ENCODE measurements around the gene FXYD2.

The FXYD2 gene

GRCh38 chr11:117849781-117850414 is 25.4 kb upstream of the FXYD2 start:
- H3K4me1 ChIP-seq (ENCODE audit: insufficient read depth, low read length) = peaks cover 6% of the 10 kb centered on the region; the same call in 1 of the 2 replicates
- no peak overlapping the region for H3K9ac ChIP-seq (ENCODE audit: low read depth, low read length)
- 0 out of 2 replicates have a peak, but pooled peaks cover 3% of the 10 kb centered on the region for H3K9me3 ChIP-seq (ENCODE audit: control insufficient read depth, insufficient read depth, low read length)
- no peaks in the 10 kb centered on the region for H3K36me3 ChIP-seq (ENCODE audit: insufficient read depth, low read length)

GRCh38 chr11:117843666-117844484 is 19.3 kb upstream of the FXYD2 start:
- H3K9ac ChIP-seq (ENCODE audit: low read depth, low read length) = no peak overlapping the region
- H3K9me3 ChIP-seq (ENCODE audit: control insufficient read depth, insufficient read depth, low read length) = no peaks in the 10 kb centered on the region
- H3K4me1 ChIP-seq (ENCODE audit: insufficient read depth, low read length) = 0 out of 2 replicates have a peak, but pooled peaks cover 4% of the 10 kb centered on the region
- no peaks in the 10 kb centered on the region for H3K36me3 ChIP-seq (ENCODE audit: insufficient read depth, low read length)

DNA sequence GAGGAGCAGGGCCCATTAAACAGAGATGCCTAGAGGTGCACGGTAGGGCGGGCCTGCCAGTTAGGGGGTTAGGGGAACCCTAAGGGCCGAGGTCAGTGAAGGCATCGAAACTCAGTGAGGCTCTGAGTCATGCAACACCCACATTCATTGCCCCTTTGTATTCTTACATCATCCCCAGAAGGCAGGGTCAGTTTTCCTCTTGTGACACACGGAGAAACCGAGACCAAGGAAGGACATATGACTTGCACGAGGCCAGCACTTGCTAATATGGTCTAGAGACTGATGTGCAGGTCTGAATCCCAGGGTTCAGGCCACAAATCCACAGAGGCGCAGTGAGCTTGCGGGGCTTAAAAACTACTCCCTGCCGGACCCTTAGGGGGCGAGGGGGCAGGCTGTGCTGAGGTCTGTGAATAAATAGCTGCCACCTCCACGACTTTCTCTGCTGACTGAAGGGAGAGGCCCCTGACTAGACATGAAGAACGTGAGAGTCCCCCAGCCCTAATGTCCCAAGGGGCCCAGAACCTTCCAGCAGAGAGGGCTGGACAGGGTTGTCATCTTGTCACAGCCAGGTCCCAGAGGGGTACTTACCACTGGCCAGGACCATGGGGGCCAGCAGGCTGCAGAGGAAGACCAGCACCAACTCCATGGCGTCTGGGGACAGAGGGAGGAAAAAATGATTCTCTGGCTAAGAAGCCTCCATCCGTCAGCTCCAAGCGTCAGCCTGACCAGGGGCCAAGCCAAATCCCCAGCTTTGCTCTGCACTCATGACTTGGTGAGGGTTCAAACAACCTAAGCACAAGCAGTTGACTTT is 17.8 kb upstream of the FXYD2 start:
- 0 out of 2 replicates have a peak, but pooled peaks cover 4% of the 10 kb centered on the region for H3K4me1 ChIP-seq (ENCODE audit: insufficient read depth, low read length)
- H3K9me3 ChIP-seq (ENCODE audit: control insufficient read depth, insufficient read depth, low read length) = no peaks in the 10 kb centered on the region
- H3K36me3 ChIP-seq (ENCODE audit: insufficient read depth, low read length) = no peaks in the 10 kb centered on the region
- no peak overlapping the region for H3K9ac ChIP-seq (ENCODE audit: low read depth, low read length)

- H3K36me3 ChIP-seq (ENCODE audit: insufficient read depth, low read length) = no peaks in the 10 kb centered on the region
- no peaks in the 10 kb centered on the region for H3K9me3 ChIP-seq (ENCODE audit: control insufficient read depth, insufficient read depth, low read length)
- no peak overlapping the region for H3K9ac ChIP-seq (ENCODE audit: low read depth, low read length)
- H3K4me1 ChIP-seq (ENCODE audit: insufficient read depth, low read length) = peaks cover 7% of the 10 kb centered on the region; the same call in 1 of the 2 replicates
These were observed 17.0 kb upstream of the FXYD2 start for GRCh38 chr11:117841551-117842031.

DNA sequence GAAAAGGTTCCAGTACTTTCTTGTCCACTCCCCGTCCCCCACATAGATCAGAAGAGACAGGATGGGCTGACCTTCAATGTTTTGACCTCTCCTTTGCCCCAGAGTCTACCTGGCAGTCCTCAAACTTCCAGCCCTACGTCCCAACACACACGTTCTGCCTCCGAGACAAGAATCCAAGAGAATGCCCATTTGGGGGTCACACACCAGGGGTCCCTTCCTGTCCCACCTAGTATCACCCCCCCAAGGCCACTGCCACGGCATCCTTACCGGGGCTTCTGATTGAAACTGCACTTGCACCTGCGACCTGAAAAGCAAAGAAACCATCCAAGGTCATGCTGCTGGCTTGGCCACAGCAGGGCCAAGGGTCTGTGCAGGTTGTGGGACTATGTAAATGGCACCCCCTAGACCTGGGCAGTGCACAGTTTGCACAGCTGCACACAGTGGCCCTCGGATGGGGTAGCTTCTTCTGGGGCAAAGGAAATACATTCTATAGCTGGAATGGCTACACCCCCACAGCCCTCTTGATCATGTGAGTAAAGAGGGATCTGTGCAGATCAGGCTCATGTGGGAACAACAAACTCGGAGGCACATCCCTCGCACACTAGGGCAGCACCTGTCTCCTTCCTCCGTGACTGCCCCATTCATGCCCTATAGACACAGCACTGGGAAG is 16.5 kb upstream of the FXYD2 start:
- no peaks in the 10 kb centered on the region for H3K36me3 ChIP-seq (ENCODE audit: insufficient read depth, low read length)

DNA sequence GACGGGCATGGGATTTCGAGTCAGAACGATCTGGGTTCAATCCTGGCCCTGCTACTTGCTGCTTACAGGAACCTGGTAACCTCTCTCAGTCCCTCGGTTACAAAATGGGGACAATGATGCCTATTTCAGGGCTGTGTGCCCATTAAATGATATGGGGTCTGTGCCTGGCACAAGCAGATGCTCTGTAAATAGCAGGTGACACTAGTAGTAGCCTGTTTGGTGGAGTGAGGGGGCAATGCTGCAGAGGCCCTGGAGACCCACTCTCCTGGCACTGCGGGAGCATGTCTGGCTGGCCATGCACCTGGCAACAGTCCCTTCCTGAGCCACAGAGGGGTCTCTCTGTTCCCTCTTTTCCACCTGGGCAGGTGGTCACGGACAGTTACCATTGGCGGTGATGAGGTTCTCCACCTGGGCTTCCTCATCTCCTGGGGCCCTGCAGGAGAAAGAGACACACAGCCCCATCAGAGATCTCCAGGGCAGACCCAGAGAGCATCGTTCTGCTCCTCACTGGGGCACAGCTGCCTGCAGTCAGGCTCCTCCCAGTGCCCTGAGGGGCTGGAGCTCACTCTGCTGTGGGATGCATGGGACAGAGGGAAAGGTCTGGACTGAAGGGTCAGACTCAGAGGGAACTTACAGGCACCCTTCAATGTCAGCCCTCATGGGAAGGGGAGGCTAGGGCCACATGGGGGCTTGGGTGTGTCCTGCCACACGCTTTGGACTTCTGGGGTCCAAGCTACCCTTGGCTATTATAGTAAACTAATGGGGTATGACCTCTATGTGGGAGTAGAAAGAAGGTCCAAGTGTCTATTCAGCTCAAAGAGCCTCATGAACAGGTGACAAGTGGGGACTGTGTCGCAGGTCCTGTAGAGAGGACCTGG is 15.6 kb upstream of the FXYD2 start:
- Histone ChIP-seq H3K9me3 (ENCODE audit: control insufficient read depth, insufficient read depth, low read length) (no peaks in the 10 kb centered on the region), H3K4me1 (ENCODE audit: insufficient read depth, low read length) (peaks cover 7% of the 10 kb centered on the region; the same call in 1 of the 2 replicates), H3K9ac (ENCODE audit: low read depth, low read length) (no peak overlapping the region), H3K36me3 (ENCODE audit: insufficient read depth, low read length) (no peaks in the 10 kb centered on the region)

More for the DNA sequence above, 16.5 kb upstream of the FXYD2 start:
- peaks cover 7% of the 10 kb centered on the region; the same call in 1 of the 2 replicates for H3K4me1 ChIP-seq (ENCODE audit: insufficient read depth, low read length)
- no peaks in the 10 kb centered on the region for H3K9me3 ChIP-seq (ENCODE audit: control insufficient read depth, insufficient read depth, low read length)
- no peak overlapping the region for H3K9ac ChIP-seq (ENCODE audit: low read depth, low read length)

GRCh38 chr11:117839380-117839881 is 14.9 kb upstream of the FXYD2 start:
- H3K4me1 ChIP-seq (ENCODE audit: insufficient read depth, low read length) = peaks cover 7% of the 10 kb centered on the region; the same call in 1 of the 2 replicates
- no peaks in the 10 kb centered on the region for H3K36me3 ChIP-seq (ENCODE audit: insufficient read depth, low read length)
- H3K9me3 ChIP-seq (ENCODE audit: control insufficient read depth, insufficient read depth, low read length) = no peaks in the 10 kb centered on the region
- H3K9ac ChIP-seq (ENCODE audit: low read depth, low read length) = no peak overlapping the region

DNA sequence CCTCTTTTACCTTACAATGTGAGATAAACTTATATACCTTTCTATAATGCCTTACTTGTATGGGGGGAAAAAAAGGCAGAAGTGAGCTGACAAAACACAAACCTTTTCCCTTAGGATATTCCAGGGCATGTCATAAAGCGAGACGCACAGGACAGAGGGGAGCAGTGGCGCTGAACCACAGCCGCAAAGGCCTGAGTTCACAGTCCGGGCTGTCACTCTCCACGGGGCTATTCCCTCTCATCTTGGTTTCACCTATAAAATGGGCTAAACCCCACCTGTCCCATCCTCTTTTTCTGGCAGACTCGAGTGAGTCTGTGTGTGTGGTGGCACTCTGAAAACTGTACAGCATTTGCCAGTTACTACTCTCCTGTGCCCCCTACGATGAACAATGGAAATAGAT is 14.4 kb upstream of the FXYD2 start:
- Histone ChIP-seq H3K9me3 (ENCODE audit: control insufficient read depth, insufficient read depth, low read length) (no peaks in the 10 kb centered on the region), H3K9ac (ENCODE audit: low read depth, low read length) (no peak overlapping the region), H3K36me3 (ENCODE audit: insufficient read depth, low read length) (no peaks in the 10 kb centered on the region), H3K4me1 (ENCODE audit: insufficient read depth, low read length) (peaks cover 7% of the 10 kb centered on the region; the same call in 1 of the 2 replicates)

DNA sequence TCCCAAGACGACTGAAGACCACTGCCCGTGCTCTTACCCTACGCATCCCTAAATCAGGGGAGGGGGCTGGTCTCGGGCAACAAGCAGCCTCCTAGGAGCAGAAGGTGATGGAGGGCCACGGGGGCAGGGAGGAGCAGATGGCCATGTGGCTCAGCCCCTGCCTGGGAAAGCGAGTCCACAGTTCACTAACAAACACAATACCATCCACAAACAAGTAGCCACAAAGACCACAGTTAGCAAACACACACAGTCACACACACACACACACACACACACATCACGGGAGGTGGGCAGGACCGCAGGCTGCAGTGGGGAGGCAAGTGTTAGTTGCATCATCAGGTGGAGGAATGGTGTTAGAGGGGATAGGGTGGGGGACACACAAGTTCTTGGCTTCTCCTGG is 13.2 kb upstream of the FXYD2 start:
- Histone ChIP-seq H3K36me3 (ENCODE audit: insufficient read depth, low read length) (no peaks in the 10 kb centered on the region), H3K9me3 (ENCODE audit: control insufficient read depth, insufficient read depth, low read length) (no peaks in the 10 kb centered on the region), H3K9ac (ENCODE audit: low read depth, low read length) (no peak overlapping the region), H3K4me1 (ENCODE audit: insufficient read depth, low read length) (peaks cover 7% of the 10 kb centered on the region; the same call in 1 of the 2 replicates)

- Histone ChIP-seq H3K9ac (ENCODE audit: low read depth, low read length) (no peak overlapping the region), H3K4me1 (ENCODE audit: insufficient read depth, low read length) (peaks cover 5% of the 10 kb centered on the region; the same call in 1 of the 2 replicates), H3K36me3 (ENCODE audit: insufficient read depth, low read length) (no peaks in the 10 kb centered on the region), H3K9me3 (ENCODE audit: control insufficient read depth, insufficient read depth, low read length) (no peaks in the 10 kb centered on the region)
These were observed 12.7 kb upstream of the FXYD2 start for GRCh38 chr11:117837070-117837776.

- Histone ChIP-seq H3K9me3 (ENCODE audit: control insufficient read depth, insufficient read depth, low read length) (no peaks in the 10 kb centered on the region), H3K36me3 (ENCODE audit: insufficient read depth, low read length) (no peaks in the 10 kb centered on the region), H3K9ac (ENCODE audit: low read depth, low read length) (no peak overlapping the region), H3K4me1 (ENCODE audit: insufficient read depth, low read length) (peaks cover 5% of the 10 kb centered on the region; the same call in 1 of the 2 replicates)
These were observed 11.8 kb upstream of the FXYD2 start for GRCh38 chr11:117836077-117836960.

DNA sequence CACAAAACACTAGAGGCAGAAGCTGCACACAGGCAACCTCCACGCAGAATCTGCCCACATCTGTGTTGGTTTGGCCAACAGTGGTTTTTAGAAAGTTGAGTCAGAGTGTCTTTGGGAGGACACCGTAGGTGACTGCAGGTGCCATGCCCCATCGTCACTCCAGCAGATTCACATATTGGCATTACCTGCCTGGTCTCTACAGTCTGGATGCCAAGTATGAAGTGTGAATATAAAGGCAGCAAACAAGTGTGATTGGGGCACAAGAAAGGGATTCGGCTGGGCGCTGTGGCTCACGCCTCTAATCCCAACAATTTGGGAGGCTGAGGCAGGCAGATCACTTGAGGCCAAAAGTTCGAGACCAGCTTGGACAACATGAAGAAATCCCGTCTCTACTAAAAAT is 11.0 kb upstream of the FXYD2 start:
- H3K9me3 ChIP-seq (ENCODE audit: control insufficient read depth, insufficient read depth, low read length) = no peaks in the 10 kb centered on the region
- no peak overlapping the region for H3K9ac ChIP-seq (ENCODE audit: low read depth, low read length)
- no peaks in the 10 kb centered on the region for H3K36me3 ChIP-seq (ENCODE audit: insufficient read depth, low read length)
- H3K4me1 ChIP-seq (ENCODE audit: insufficient read depth, low read length) = peaks cover 12% of the 10 kb centered on the region; the same call in 1 of the 2 replicates
